Cerebellar cortex (tissue), 1 donor: Measurements from ENCODE around the gene CARD8.
"Not testable (repeated sequence)": the region's sequence is repeated elsewhere in the genome, so short reads cannot be mapped to it uniquely, and the experiment has no call there.

Experiments
- DNase-seq: peaks from one replicate; pipeline ENCODE4 v3.0.0-alpha.2; 2015; ENCODE audit warnings: low spot score

CARD8 gene

GRCh38 chr19:48265326-48265725 lies 9.6 kb upstream of the CARD8 start:
- not testable (repeated sequence) for DNase-seq

DNA sequence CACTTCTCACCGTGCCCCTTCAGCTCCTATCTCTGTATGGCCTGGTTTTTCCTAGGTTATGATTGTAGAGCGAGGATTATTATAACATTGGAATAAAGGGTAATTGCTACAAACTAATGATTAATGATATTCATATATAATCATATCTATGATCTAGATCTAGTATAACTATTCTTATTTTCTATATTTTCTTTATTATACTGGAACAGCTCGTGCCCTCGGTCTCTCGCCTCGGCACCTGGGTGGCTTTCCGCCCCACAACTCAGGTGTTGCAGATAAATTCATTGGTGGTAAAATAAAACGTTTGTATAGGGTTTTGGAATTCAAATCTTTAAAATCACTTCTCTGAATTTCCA lies 4.6 kb upstream of the CARD8 start:
- not testable (repeated sequence) for DNase-seq

DNA sequence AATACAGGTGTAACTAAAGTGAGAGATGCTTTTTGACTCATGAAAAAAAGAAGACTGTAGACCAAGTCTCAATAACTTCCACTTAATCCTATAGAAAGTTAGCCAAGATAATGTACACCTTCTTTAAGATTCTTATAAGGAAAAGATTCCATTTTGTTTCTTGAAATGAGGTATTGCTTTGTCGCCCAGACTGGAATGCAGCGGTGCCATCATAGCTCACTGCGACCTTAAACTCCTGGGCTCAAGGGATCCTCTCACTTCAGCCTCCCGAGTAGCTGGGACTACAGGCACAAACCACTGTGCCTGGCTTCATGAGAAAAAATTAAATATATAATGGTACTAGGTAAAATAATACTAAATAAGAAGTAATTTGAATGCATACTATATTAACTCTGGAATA lies 3.3 kb upstream of the CARD8 start:
- DNase-seq, result not testable (repeated sequence)

DNA sequence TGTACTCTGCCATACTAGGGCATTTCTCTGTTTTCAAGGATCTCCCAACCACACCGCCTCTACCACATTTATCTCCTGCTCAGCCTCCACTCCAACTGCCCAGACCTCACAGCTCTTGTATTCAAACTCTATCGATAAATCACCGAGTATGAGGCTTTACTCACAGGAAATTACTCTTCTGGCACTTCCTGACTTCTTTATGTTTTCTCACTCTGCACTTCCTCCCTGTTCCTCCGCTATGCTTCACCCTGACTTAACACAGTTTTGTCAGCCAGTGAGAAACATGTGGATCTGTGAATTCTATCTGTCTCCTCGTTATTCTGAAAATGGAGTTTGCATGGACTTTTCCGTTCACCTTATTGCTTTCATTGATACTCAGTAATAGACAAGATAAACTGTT lies 2.6 kb upstream of the CARD8 start:
- DNase-seq, result no peak

GRCh38 chr19:48254529-48254970 lies 1.2 kb downstream of the CARD8 start:
- no peak for DNase-seq

DNA sequence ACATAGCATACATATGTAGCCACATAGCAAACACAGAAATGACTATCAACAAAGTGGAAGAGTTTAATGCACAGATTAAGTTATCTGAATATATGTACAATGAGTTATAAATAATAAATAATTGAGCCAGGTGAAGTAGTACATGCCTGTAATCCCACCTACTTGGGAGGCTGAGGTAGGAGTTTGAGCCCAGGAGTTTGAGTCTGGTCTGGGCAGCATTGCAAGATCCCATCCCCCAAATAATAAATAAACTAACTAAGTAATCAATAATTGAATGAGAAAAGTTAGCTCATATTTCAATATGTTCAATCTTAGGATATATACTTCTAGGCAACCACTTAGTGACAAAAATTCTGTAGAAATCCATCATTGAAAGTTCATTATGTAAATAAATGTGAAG lies 1.7 kb downstream of the CARD8 start:
- DNase-seq, result no peak

GRCh38 chr19:48252609-48253008 lies 3.1 kb downstream of the CARD8 start:
- no peak for DNase-seq

GRCh38 chr19:48250290-48251025 lies 5.3 kb downstream of the CARD8 start:
- no peak for DNase-seq

DNA sequence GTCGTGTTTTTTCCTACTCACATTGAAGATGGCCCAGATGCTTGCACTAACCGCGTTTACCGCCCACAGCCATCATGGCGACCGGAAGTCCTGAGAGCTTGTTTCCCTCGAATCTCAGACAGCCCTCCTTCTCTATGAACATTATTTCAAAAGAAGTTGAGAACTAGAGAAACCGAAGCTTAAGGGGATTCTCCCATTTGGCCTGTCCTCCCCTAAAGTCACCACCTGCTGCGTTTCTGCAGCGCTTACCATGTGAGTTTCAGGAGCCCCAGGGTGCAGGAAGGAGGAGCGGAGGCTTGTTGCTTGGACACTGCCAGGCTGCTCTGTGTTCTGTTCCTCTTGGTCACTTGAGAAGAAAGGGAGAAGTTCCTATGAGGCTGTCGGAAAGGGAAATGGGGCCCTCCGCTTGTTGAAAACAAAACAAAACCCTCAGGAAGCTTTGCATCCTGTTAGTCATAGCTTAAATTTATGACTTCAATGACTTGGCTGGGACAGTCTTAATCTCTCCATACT lies 6.2 kb downstream of the CARD8 start:
- DNase-seq, result no peak

- DNase-seq, result no peak
Observed at GRCh38 chr19:48248081-48248833, 7.5 kb downstream of the CARD8 start.

- no peak for DNase-seq
Observed at GRCh38 chr19:48247212-48247611, 8.5 kb downstream of the CARD8 start.

- no peak for DNase-seq
Observed at GRCh38 chr19:48246101-48246500, 9.6 kb downstream of the CARD8 start.

DNA sequence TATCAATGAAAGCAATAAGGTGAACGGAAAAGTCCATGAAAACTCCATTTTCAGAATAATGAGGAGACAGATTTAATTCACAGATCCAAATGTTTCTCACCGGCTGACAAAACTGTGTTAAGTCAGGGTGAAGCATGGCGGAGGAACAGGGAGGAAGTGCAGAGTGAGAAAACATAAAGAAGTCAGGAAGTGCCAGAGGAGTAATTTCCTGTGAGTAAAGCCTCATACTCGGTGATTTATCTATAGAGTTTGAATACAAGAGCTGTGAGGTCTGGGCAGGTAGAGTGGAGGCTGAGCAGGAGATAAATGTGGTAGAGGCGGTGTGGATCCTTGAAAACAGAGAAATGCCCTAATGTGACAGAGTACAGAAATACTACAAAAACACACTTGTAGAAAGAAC lies 11.4 kb downstream of the CARD8 start:
- DNase-seq, result no peak

- not testable (repeated sequence) for DNase-seq
Observed at GRCh38 chr19:48241771-48242170, 13.9 kb downstream of the CARD8 start.

DNA sequence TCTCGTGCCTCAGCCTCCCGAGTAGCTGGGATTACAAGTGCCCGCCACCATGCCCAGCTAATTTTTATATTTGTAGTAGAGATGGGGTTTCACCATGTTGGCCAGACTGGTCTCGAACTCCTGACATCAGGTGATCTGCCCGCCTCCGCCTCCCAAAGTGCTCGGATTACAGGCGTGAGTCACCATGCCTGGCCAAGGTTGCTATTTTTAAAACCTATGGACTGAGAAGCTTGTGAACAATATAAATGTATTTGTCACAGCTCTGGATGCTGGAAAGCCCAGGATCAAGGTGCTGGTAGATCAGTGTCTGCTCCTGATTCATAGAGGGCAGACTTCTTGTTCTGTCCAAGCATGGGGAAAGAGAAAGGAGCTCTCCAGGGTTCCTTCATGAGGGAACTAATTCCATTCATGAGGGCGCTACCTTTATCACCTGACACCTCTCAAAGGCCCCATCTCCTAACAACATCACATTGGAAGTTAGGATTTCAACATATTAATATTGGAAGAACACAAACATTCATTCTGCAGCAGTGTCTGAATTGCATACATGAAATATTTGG lies 16.1 kb downstream of the CARD8 start:
- no peak for DNase-seq

DNA sequence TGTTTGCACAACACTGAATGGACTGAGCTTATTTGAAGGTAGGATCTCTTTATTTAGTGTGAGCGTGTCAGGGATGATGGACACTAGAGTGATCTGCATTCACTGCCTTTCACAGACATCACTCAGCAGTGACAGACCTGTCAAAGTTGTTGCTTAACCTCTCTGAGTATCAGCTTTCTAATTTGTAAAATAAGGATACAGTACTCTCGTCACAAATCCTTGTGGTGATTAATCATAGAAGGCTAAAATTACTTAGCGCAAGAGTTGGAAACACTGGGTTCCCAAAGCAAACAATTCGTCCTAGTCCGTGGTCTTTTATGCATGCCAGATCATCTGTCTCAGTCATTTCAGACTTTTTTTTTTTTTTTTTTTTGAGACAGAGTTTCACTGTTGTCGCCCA lies 16.6 kb downstream of the CARD8 start:
- no peak for DNase-seq

DNA sequence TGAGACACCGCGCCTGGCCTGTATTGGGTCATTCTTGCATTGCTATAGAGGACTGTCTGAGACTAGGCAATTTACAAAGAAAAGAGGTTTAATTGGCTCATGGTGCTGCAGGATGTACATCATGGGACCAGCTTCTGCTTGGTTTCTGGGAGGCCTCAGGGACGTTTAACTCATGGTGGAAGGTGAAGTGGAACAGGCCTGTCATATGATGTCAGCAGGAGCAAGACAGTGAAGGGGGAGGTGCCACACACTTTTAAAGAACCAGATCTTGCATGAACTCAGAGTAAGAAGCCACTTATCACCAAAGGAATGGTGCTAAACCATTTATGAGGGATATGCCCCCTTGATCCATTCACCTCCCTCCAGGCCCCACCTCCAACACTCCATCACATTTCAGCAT lies 18.7 kb downstream of the CARD8 start:
- no peak for DNase-seq

GRCh38 chr19:48230555-48231129 lies 25.1 kb downstream of the CARD8 start:
- DNase-seq, result no peak

DNA sequence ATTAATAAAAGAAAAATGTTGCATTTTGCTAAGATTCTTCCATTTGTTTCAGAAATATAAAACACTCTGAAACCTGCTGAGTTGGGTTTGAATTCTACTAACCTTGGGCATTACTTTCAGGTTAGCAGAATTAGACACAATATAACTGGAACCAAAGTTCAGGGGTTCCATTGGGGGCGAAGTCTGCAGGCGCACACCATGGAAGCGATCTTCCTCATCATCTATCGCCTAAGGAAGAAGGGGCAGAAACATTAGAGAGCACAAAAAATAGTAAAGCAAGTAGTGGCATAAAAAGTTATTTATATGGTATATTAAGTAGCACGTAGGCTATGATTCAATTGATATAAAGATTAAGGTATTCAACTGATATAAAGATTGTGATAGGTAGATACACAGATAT lies 34.1 kb downstream of the CARD8 start:
- no peak for DNase-seq

- not testable (repeated sequence) for DNase-seq
Observed at GRCh38 chr19:48220784-48221183, 34.9 kb downstream of the CARD8 start.

- no peak for DNase-seq
Observed at GRCh38 chr19:48218997-48219396, 36.7 kb downstream of the CARD8 start.

DNA sequence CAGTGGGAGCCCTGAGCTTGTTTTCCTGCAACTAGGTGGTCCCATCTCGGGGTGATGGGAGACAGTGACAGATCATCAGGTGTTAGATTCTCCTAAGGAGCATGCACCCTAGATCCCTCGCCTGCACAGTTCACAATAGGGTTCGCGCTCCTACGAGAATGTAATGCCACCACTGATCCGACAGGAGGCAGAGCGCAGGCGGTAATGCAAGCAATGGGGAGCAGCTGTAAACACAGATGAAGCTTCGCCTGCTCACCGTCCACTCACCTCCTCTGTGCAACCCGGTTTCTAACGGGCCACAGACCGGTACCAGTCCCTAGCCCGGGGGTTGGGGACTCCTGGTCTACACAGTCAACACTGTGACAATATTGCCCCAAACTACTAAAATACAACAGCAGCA lies 38.8 kb downstream of the CARD8 start:
- no peak for DNase-seq

GRCh38 chr19:48213959-48214358 lies 41.8 kb downstream of the CARD8 start:
- no peak for DNase-seq
